C4-2B (cell line): ENCODE data around the gene FAM78B.

ENCODE experiments used
- H3K27ac ChIP-seq: fragments of 450-650 bp; 2 replicates; pipeline ENCODE4 v1.5.1; 2017
- CTCF ChIP-seq: fragments of 450-650 bp; conservative IDR thresholded peaks from 2 replicates; pipeline ENCODE4 v1.5.1; 2017; ENCODE audit warnings: mild to moderate bottlenecking
- ZFX ChIP-seq: fragments of 450-650 bp; IDR thresholded peaks from 2 replicates; pipeline ENCODE4 v1.6.1; 2017

FAM78B gene

GRCh38 chr1:166172106-166172505 lies 5.3 kb upstream of the FAM78B start:
- no peak overlapping the region for H3K27ac ChIP-seq
- TF ChIP-seq ZFX, result no peak
- TF ChIP-seq CTCF, result no peak

DNA sequence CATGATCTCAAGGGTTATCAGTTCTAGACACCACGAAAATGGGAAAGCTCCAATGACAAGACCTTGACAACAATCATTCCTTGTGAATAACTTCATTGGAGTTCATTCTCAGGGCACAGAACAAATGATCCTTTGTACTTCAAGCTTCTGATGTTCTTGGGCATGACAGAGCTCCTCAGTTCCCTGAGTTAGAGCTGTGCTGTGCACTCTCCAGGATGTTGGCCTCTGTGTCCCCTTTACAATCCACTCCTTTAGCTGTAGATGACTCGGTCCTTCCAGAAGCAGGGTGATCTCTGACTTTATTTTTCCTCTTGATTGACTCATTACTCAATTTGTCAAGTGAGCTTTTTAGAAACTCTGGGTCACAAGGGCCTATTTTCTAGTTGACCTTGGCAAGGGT lies 3.9 kb upstream of the FAM78B start:
- TF ChIP-seq CTCF (no peak), ZFX (no peak)
- H3K27ac ChIP-seq, result no peak overlapping the region

- TF ChIP-seq CTCF (no peak), ZFX (no peak)
Measured at GRCh38 chr1:166170075-166170474, 3.3 kb upstream of the FAM78B start.

GRCh38 chr1:166169182-166169581 lies 2.4 kb upstream of the FAM78B start:
- no peak overlapping the region for H3K27ac ChIP-seq

More at GRCh38 chr1:166170075-166170474, 3.3 kb upstream of the FAM78B start:
- H3K27ac ChIP-seq, result no peak overlapping the region

GRCh38 chr1:166167572-166167925 lies 748 bp upstream of the FAM78B start:
- TF ChIP-seq ZFX (no peak), CTCF (no peak)
- no peak overlapping the region for H3K27ac ChIP-seq

More at GRCh38 chr1:166169182-166169581, 2.4 kb upstream of the FAM78B start:
- no peak for TF ChIP-seq CTCF
- no peak for TF ChIP-seq ZFX

DNA sequence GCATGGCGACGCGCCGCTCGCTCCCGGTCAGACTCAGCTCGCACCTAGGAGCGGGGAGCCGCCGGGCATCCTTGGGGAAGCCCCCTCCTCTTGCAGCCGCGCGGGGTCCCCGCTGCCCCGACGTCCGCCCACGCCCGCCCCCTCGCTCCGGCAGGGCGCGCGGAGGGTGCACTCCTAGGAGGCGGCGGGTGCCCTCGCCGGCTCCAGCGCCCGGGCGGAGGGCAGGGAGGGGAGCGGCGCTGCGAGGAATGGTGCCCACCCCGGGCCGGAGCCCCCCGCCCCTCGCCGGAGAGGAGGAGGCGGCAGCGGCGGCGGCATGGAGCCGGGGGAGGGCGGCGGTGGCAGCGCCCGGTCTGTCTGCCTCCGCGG lies 488 bp downstream of the FAM78B start:
- no peak for TF ChIP-seq ZFX
- no peak for TF ChIP-seq CTCF
- no peak overlapping the region for H3K27ac ChIP-seq

- TF ChIP-seq ZFX, result no peak
- no peak for TF ChIP-seq CTCF
- H3K27ac ChIP-seq, result no peak overlapping the region
Measured at GRCh38 chr1:166165661-166166328, 1.0 kb downstream of the FAM78B start.
